Activated T-cell treated with anti-CD3 and anti-CD28 coated beads for 24 hours (primary cell): Measurements from ENCODE around the gene PTPRD.

Source experiments
- DNase-seq: peaks from one replicate; pipeline ENCODE4 v3.0.0-alpha.2; 2020; ENCODE audit warnings: low read depth

PTPRD gene

GRCh38 chr9:8569823-8570222 is 2043.0 kb downstream of the PTPRD start:
- no peak for DNase-seq

GRCh38 chr9:8567963-8568579 is 2044.7 kb downstream of the PTPRD start:
- DNase-seq, result no peak

GRCh38 chr9:8564960-8565359 is 2047.8 kb downstream of the PTPRD start:
- no peak for DNase-seq

- DNase-seq, result no peak
Observed at GRCh38 chr9:8560560-8561525, 2052.0 kb downstream of the PTPRD start.

- DNase-seq, result no peak
Observed at GRCh38 chr9:8558176-8558575, 2054.6 kb downstream of the PTPRD start.

- no peak for DNase-seq
Observed at GRCh38 chr9:8555762-8556500, 2056.9 kb downstream of the PTPRD start.

GRCh38 chr9:8553444-8553843 is 2059.4 kb downstream of the PTPRD start:
- no peak for DNase-seq

GRCh38 chr9:8552732-8553131 is 2060.1 kb downstream of the PTPRD start:
- no peak for DNase-seq

- DNase-seq, result no peak
Observed at GRCh38 chr9:8549214-8549613, 2063.6 kb downstream of the PTPRD start.

GRCh38 chr9:8543219-8543618 is 2069.6 kb downstream of the PTPRD start:
- DNase-seq, result no peak

GRCh38 chr9:8542537-8542936 is 2070.3 kb downstream of the PTPRD start:
- DNase-seq, result no peak

GRCh38 chr9:8539681-8540197 is 2073.1 kb downstream of the PTPRD start:
- no peak for DNase-seq

- DNase-seq, result no peak
Observed at GRCh38 chr9:8536845-8537244, 2076.0 kb downstream of the PTPRD start.

- no peak for DNase-seq
Observed at GRCh38 chr9:8534828-8535227, 2078.0 kb downstream of the PTPRD start.

GRCh38 chr9:8533681-8534080 is 2079.1 kb downstream of the PTPRD start:
- no peak for DNase-seq

- DNase-seq, result no peak
Observed at GRCh38 chr9:8531826-8532415, 2080.9 kb downstream of the PTPRD start.

- DNase-seq, result no peak
Observed at GRCh38 chr9:8521112-8521511, 2091.7 kb downstream of the PTPRD start.

- no peak for DNase-seq
Observed at GRCh38 chr9:8515748-8516147, 2097.1 kb downstream of the PTPRD start.

GRCh38 chr9:8514760-8515159 is 2098.0 kb downstream of the PTPRD start:
- no peak for DNase-seq

- DNase-seq, result no peak
Observed at GRCh38 chr9:8508671-8509290, 2104.0 kb downstream of the PTPRD start.

GRCh38 chr9:8494571-8494970 is 2118.2 kb downstream of the PTPRD start:
- no peak for DNase-seq

GRCh38 chr9:8492679-8493078 is 2120.1 kb downstream of the PTPRD start:
- no peak for DNase-seq
